GM10847 (cell line): ENCODE results near the gene NDUFS7.
A peak's percentile ranks its signal among the peaks of the same experiment; 100 is the strongest.

Source experiments
- POLR2A ChIP-seq: IDR thresholded peaks from 2 replicates; pipeline ENCODE4 v1.6.1; 2011; ENCODE audit not compliant: insufficient read length; ENCODE audit errors: extremely low read depth

The NDUFS7 gene

GRCh38 chr19:1401138-1401888 lies 17.6 kb downstream of the NDUFS7 start, which contains the start of gene GAMT:
Gene GAMT, minus strand, starts transcription at chr19:1401542. Its CDS starts 66 bp downstream, at chr19:1401476.
- TF ChIP-seq POLR2A = peak; percentile 20

GRCh38 chr19:1401889-1402217 lies 18.1 kb downstream of the NDUFS7 start:
- no peak for TF ChIP-seq POLR2A

- TF ChIP-seq POLR2A = no peak
These were observed 18.8 kb downstream of the NDUFS7 start for GRCh38 chr19:1402411-1403070.

GRCh38 chr19:1406774-1407527 lies 23.2 kb downstream of the NDUFS7 start:
- TF ChIP-seq POLR2A = peak; percentile 73

GRCh38 chr19:1407528-1408299 lies 24.0 kb downstream of the NDUFS7 start, which contains the start of gene DAZAP1:
Gene DAZAP1, plus strand, starts transcription at chr19:1407586. Its CDS starts 188 bp downstream, at chr19:1407774.
- no peak for TF ChIP-seq POLR2A

- no peak for TF ChIP-seq POLR2A
These were observed 24.8 kb downstream of the NDUFS7 start for GRCh38 chr19:1408300-1409203.

- no peak for TF ChIP-seq POLR2A
These were observed 25.7 kb downstream of the NDUFS7 start for GRCh38 chr19:1409204-1410005.

- no peak for TF ChIP-seq POLR2A
These were observed 26.6 kb downstream of the NDUFS7 start for GRCh38 chr19:1410136-1410786.

GRCh38 chr19:1410789-1411188 lies 27.1 kb downstream of the NDUFS7 start:
- no peak for TF ChIP-seq POLR2A

GRCh38 chr19:1411255-1412191 lies 27.8 kb downstream of the NDUFS7 start:
- TF ChIP-seq POLR2A = no peak

GRCh38 chr19:1412323-1412923 lies 28.7 kb downstream of the NDUFS7 start:
- TF ChIP-seq POLR2A = no peak

- no peak for TF ChIP-seq POLR2A
These were observed 29.5 kb downstream of the NDUFS7 start for GRCh38 chr19:1412995-1413800.
